ENCODE results near the gene PKD1. TPM values are rescaled to one million over a fixed set of nuclear protein-coding genes. Genes with fewer than 3 reads are reported as not detected.

Gene PKD1
- total RNA-seq, 2 experiments from 2014 or later, result 60.5 to 69.6 TPM

- no peak overlapping the region for H3K4me3 Mint-ChIP-seq
- DNase-seq, result peak; percentile 37
- no peaks in the 10 kb centered on the region for H3K27me3 Mint-ChIP-seq
- POLR2A ChIA-PET, result no interaction called here
- no peaks in the 10 kb centered on the region for H3K9me3 Mint-ChIP-seq
- H3K4me1 Mint-ChIP-seq, result peaks cover 5% of the 10 kb centered on the region
- H3K36me3 Mint-ChIP-seq (ENCODE audit: low read depth), result peaks cover 20% of the 10 kb centered on the region
- H3K27ac Mint-ChIP-seq, result peak overlapping the region; percentile 56
- CTCF ChIA-PET, result interaction anchor here (0.7 kb wide), 1 partner anchor 8 kb away, joined by 3 read pairs; the partner anchor contains the start of gene TRAF7
Measured at GRCh38 chr16:2163211-2163881, 27.6 kb upstream of the PKD1 start.

- CTCF ChIA-PET, result no interaction called here
- POLR2A ChIA-PET, result interaction anchor here (0.6 kb wide), 1 partner anchor 282 kb away, joined by 3 read pairs; no protein-coding TSS in a partner anchor
- Mint-ChIP-seq H3K9me3 (no peaks in the 10 kb centered on the region), H3K4me1 (peaks cover 7% of the 10 kb centered on the region), H3K36me3 (ENCODE audit: low read depth) (peaks cover 17% of the 10 kb centered on the region), H3K27ac (no peak overlapping the region), H3K4me3 (no peak overlapping the region), H3K27me3 (no peaks in the 10 kb centered on the region)
- no peak for DNase-seq
Measured at GRCh38 chr16:2162676-2163118, 27.0 kb upstream of the PKD1 start.

- Mint-ChIP-seq H3K4me3 (no peak overlapping the region), H3K27me3 (no peaks in the 10 kb centered on the region), H3K36me3 (ENCODE audit: low read depth) (peaks cover 17% of the 10 kb centered on the region), H3K4me1 (peaks cover 15% of the 10 kb centered on the region), H3K27ac (no peak overlapping the region), H3K9me3 (no peaks in the 10 kb centered on the region)
- DNase-seq, result no peak
- CTCF ChIA-PET, result no interaction called here
- POLR2A ChIA-PET, result no interaction called here
Measured at GRCh38 chr16:2161911-2162310, 26.2 kb upstream of the PKD1 start.

GRCh38 chr16:2160915-2161551, 25.3 kb upstream of the PKD1 start:
- ChIA-PET CTCF (no interaction called here), POLR2A (no interaction called here)
- Mint-ChIP-seq H3K27me3 (no peaks in the 10 kb centered on the region), H3K36me3 (ENCODE audit: low read depth) (peaks cover 19% of the 10 kb centered on the region), H3K4me3 (no peak overlapping the region), H3K9me3 (no peaks in the 10 kb centered on the region), H3K4me1 (peaks cover 23% of the 10 kb centered on the region), H3K27ac (no peak overlapping the region)
- no peak for DNase-seq

GRCh38 chr16:2159175-2159838, 23.6 kb upstream of the PKD1 start:
- DNase-seq, result no peak
- peaks cover 21% of the 10 kb centered on the region for H3K36me3 Mint-ChIP-seq (ENCODE audit: low read depth)
- ChIA-PET CTCF (no interaction called here), POLR2A (no interaction called here)
- no peak overlapping the region for H3K27ac Mint-ChIP-seq
- H3K4me1 Mint-ChIP-seq, result peaks cover 28% of the 10 kb centered on the region
- H3K27me3 Mint-ChIP-seq, result no peaks in the 10 kb centered on the region
- H3K4me3 Mint-ChIP-seq, result no peak overlapping the region
- H3K9me3 Mint-ChIP-seq, result no peaks in the 10 kb centered on the region

- DNase-seq, result no peak
Measured at GRCh38 chr16:2158262-2158638, 22.6 kb upstream of the PKD1 start.

GRCh38 chr16:2157480-2158261, 22.0 kb upstream of the PKD1 start:
- H3K36me3 Mint-ChIP-seq (ENCODE audit: low read depth), result peaks cover 27% of the 10 kb centered on the region
- no peaks in the 10 kb centered on the region for H3K9me3 Mint-ChIP-seq
- DNase-seq, result no peak
- H3K27ac Mint-ChIP-seq, result no peak overlapping the region
- no peaks in the 10 kb centered on the region for H3K27me3 Mint-ChIP-seq
- H3K4me3 Mint-ChIP-seq, result peak overlapping the region; percentile 95
- peaks cover 39% of the 10 kb centered on the region for H3K4me1 Mint-ChIP-seq
- POLR2A ChIA-PET, result interaction anchor here (1.3 kb wide), 1 partner anchor 58 kb away, joined by 3 read pairs; no protein-coding TSS in a partner anchor
- CTCF ChIA-PET, result interaction anchor here (0.9 kb wide), 1 partner anchor 154 kb away, joined by 4 read pairs; no protein-coding TSS in a partner anchor

More at GRCh38 chr16:2158262-2158638, 22.6 kb upstream of the PKD1 start:
- ChIA-PET CTCF (interaction anchor here (0.9 kb wide), 1 partner anchor 154 kb away, joined by 4 read pairs; no protein-coding TSS in a partner anchor), POLR2A (interaction anchor here (1.3 kb wide), 1 partner anchor 57 kb away, joined by 3 read pairs; no protein-coding TSS in a partner anchor)
- Mint-ChIP-seq H3K27me3 (no peaks in the 10 kb centered on the region), H3K4me3 (no peak overlapping the region), H3K4me1 (peaks cover 35% of the 10 kb centered on the region), H3K9me3 (no peaks in the 10 kb centered on the region), H3K27ac (no peak overlapping the region), H3K36me3 (ENCODE audit: low read depth) (peaks cover 26% of the 10 kb centered on the region)

- no peaks in the 10 kb centered on the region for H3K27me3 Mint-ChIP-seq
- DNase-seq, result no peak
- H3K4me1 Mint-ChIP-seq, result peaks cover 44% of the 10 kb centered on the region
- H3K36me3 Mint-ChIP-seq (ENCODE audit: low read depth), result peaks cover 25% of the 10 kb centered on the region
- CTCF ChIA-PET, result interaction anchor here (1.0 kb wide), 1 partner anchor 16 kb away, joined by 4 read pairs; no protein-coding TSS in a partner anchor
- H3K9me3 Mint-ChIP-seq, result no peaks in the 10 kb centered on the region
- peak overlapping the region; percentile 65 for H3K27ac Mint-ChIP-seq
- POLR2A ChIA-PET, result interaction anchor here (5.0 kb wide), 1 partner anchor 192 kb away, joined by 33 read pairs; the partner anchor contains the start of genes RNF151 and RPS2
- peak overlapping the region; percentile 95 for H3K4me3 Mint-ChIP-seq
Measured at GRCh38 chr16:2156849-2157224, 21.1 kb upstream of the PKD1 start.

- H3K4me1 Mint-ChIP-seq, result peaks cover 50% of the 10 kb centered on the region
- H3K27me3 Mint-ChIP-seq, result no peaks in the 10 kb centered on the region
- POLR2A ChIA-PET, result interaction anchor here (0.6 to 5.0 kb wide), 36 partner anchors 10 to 736 kb away, joined by 3 to 38 read pairs (median 7); partner anchors contain the start of genes ECI1, GFER, JPT2 and MLST8
- CTCF ChIA-PET, result interaction anchor here (0.9 to 4.0 kb wide), 13 partner anchors 10 to 451 kb away, joined by 3 to 56 read pairs (median 5); partner anchors contain the start of genes ECI1, NTHL1, PGP and TSC2
- H3K36me3 Mint-ChIP-seq (ENCODE audit: low read depth), result peaks cover 30% of the 10 kb centered on the region
- H3K27ac Mint-ChIP-seq, result peak overlapping the region; percentile 89
- peak overlapping the region; percentile 95 for H3K4me3 Mint-ChIP-seq
- H3K9me3 Mint-ChIP-seq, result no peaks in the 10 kb centered on the region
- DNase-seq, result peak; percentile 29
Measured at GRCh38 chr16:2155977-2156848, 20.5 kb upstream of the PKD1 start.

GRCh38 chr16:2155091-2155950, 19.6 kb upstream of the PKD1 start, which contains the start of gene TRAF7:
Gene TRAF7 (plus strand): TSS chr16:2155782. CDS start chr16:2163921, 8,139 bp downstream.
- CTCF ChIA-PET, result interaction anchor here (0.6 to 4.0 kb wide), 18 partner anchors 9 to 450 kb away, joined by 3 to 56 read pairs (median 3); partner anchors contain the start of genes ECI1, NTHL1, PGP and PKD1
- peaks cover 33% of the 10 kb centered on the region for H3K36me3 Mint-ChIP-seq (ENCODE audit: low read depth)
- H3K9me3 Mint-ChIP-seq, result no peaks in the 10 kb centered on the region
- peak within 1 kb of the TSS; percentile 89 for H3K27ac Mint-ChIP-seq
- DNase-seq, result peak; percentile 99
- H3K4me1 Mint-ChIP-seq, result peaks cover 54% of the 10 kb centered on the region
- H3K4me3 Mint-ChIP-seq, result peak within 1 kb of the TSS; percentile 95
- no peaks in the 10 kb centered on the region for H3K27me3 Mint-ChIP-seq
- POLR2A ChIA-PET, result interaction anchor here (0.6 to 5.0 kb wide), 51 partner anchors 9 to 812 kb away, joined by 3 to 38 read pairs (median 4); partner anchors contain the start of genes ECI1, EME2, GFER and JPT2
